Right kidney (tissue), 1 donor: Measurements from ENCODE around the gene RNF144A.

Source experiments
- DNase-seq: peaks from one replicate; pipeline ENCODE4 v3.0.0-alpha.2; 2016

The RNF144A gene

GRCh38 chr2:7007846-7008741 is 90.9 kb downstream of the RNF144A start:
- peak; percentile 59 for DNase-seq

DNA sequence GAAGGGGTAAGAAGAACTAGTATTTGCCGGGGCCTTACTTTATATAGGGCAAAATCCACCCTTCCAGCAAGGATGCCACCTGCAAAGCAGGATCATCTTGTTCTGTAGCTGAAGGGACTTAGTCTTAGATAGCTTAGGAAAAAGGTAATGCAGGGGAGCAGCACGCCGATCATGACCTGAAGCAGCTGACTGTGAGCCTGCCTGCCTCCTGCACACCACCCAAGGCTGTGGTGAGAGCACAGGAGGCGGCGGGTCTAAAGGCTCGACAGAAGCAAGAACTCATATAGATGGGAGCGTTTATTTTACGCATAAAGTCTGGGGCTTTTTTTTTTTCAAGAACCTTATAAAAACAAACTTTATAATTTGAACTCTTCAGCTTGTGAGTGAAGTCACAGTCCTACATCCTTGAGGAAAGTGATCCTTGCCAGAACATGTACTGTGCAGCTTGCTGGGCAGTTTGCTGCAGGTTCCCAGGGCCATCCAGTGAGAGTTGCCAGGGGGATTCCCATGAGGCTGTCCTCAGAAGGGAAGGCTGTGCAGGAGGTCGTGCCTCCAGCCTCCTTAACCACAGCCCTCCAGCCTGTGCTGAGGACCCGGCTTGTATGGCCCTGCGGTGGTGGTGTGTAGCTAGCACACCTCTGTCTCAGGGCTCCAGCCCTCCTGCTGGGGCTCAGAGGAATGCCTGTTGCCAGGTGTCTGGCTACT is 92.1 kb downstream of the RNF144A start:
- no peak for DNase-seq

GRCh38 chr2:7010391-7011054 is 93.3 kb downstream of the RNF144A start:
- no peak for DNase-seq

- DNase-seq: no peak
Observed at GRCh38 chr2:7011356-7012083, 94.3 kb downstream of the RNF144A start.

DNA sequence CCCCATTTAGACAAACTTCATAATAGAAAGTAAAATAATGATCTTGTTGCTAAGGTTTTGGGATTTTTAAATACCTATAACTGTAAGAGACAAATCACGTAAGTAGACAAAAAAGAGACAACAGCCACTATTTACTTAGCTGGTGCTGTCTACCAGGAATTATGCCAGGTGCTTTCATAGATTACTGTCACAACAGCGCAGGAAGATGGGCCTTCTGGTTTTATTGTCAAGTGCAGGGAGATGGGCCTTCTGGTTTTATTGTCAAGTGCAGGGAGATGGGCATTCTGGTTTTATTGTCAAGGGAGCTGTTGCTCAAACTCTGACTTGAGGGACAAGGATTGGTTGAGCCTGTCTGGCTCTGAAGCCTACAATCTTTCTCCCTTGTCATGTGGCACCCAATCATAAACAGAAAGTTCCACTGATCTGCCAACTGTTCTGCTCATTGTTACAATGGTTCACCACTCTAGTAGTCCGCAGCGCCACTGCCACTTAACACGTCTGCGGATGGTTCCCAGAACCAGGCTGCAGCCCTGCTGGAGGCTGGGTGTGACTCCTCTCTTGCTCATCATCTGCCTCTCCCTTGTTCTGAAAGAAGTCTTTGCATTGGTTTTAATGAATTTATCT is 95.0 kb downstream of the RNF144A start:
- DNase-seq: no peak

DNA sequence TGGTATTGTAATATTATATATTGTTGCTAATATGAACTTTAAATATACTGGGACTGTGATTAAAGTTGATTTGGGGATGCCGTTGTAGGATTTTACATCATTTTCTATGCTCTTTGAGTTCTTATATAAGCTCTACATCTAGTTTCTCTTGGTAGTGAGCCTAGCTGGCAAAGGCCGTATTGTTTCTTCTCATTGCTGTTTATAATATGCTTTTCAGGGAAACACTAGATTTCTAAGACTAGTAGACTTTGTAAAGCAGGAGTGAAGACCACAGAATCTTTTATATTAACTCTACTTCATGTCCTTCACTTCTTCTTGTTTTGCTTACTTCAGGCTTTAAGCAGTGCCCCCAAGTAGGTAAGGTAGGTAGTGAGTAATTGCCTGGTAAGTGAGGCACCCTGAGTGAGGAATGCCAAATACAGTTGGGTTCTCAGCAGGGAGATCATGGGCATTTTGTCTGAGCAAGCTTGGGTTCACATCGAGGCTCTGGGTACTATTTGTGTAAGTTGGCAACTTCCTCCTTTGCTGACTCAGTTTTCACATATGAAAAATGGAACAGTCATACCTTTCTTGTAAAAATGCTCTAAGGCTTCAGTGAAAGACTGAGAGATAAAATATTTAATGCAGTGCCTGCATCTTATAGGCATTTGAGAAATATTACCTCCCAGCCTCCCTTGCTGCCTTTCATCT is 96.4 kb downstream of the RNF144A start:
- no peak for DNase-seq

- DNase-seq: no peak
Observed at GRCh38 chr2:7014174-7014640, 97.0 kb downstream of the RNF144A start.

GRCh38 chr2:7015007-7015950 is 98.1 kb downstream of the RNF144A start:
- peak; percentile 32 for DNase-seq

DNA sequence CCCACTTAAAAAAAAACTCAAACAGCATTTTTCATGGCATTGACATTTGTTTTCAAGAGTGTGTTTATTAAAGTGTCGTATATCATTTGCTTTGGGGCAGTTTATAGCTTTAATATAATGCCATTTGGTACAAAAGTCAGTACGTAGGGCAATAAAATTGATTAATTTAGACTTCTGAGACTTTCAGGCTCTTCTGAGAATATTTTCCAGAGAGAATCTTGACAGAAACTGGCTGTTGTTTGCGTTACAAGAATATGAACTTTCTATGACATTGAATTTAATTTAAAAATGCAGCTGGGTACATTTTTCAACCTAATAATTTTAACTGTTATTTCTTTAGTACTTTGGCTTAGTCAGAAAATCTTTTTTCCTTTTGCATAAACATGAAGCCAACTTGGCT is 98.9 kb downstream of the RNF144A start:
- DNase-seq: no peak

DNA sequence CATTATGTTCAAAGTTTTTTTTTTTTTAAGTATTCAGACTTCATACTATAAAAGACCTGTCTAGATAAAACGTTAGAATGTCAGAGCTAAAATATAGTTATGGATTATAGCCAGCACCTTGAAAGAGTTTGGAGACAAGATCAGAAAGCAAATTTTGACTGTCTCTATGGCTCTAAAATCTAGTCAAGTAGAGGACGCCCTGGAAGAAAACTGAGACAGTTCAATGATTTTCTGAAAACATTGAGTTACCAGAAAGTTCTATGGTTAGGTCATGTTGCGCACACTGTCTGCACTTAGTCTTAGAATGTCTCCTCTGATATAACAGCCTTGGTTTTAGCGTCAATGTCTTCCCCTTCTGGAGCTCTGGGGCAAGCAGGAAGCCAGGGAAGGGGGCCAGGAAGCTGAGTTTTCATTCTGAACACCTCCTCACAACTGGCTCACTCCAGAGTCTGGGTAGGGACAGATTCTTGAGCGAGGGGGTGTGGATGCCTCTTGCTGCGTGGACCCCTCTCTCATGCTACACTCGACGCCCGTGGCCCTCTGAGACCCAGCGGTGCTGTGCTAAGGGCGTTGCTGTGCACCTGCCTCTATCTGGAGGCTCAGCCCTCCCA is 99.5 kb downstream of the RNF144A start:
- DNase-seq: no peak

DNA sequence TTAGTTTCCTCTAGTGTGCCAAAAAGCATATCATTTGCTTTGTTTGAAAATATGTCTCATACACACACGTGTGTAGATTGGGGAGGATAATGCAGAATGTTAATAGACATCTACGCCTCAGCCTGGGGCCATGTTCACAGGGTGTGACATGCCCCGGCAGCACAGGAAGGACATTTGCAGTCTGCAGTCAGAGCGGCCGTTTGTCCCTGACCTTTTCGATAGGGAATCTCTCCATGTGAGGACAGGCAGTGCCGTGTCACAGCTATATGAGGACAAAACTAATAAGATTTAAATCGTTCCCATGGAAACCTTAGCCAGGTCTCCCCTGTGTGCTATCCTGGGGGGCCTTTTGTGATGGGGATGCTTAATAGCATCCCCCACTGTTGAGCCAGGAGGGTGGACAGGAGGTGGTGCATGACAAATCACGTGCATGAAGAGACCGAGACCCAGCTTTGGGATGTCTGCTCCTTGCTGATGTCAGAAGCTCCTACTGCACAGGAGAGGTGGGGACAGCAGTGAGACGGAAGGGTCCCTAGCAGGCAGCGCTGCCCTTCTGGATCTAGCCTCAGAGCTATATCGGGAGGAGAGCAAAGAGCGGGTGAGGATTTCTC is 100.6 kb downstream of the RNF144A start:
- no peak for DNase-seq

GRCh38 chr2:7018282-7018701 is 101.1 kb downstream of the RNF144A start:
- no peak for DNase-seq

- no peak for DNase-seq
Observed at GRCh38 chr2:7018767-7019166, 101.6 kb downstream of the RNF144A start.

GRCh38 chr2:7019191-7019590 is 102.0 kb downstream of the RNF144A start:
- no peak for DNase-seq

- DNase-seq: no peak
Observed at GRCh38 chr2:7020059-7020458, 102.8 kb downstream of the RNF144A start.

DNA sequence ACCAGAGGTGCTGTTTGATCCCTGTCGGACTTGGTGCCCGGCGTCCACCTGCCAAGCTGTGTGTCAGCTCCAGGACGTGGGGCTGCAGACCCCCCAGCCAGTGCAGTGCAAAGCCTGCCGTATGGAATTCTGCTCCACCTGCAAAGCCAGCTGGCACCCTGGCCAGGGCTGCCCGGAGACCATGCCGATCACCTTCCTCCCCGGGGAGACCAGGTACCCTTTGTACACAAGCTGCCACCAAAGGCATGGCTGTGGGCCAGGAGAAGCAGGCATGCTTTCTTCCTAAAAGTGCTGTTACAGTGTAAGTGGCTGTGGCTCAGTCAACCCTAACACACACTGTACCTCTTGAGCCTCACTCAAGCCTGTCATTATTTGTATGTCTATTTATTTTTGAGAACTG is 103.3 kb downstream of the RNF144A start:
- DNase-seq: no peak

- no peak for DNase-seq
Observed at GRCh38 chr2:7020939-7021470, 103.8 kb downstream of the RNF144A start.

DNA sequence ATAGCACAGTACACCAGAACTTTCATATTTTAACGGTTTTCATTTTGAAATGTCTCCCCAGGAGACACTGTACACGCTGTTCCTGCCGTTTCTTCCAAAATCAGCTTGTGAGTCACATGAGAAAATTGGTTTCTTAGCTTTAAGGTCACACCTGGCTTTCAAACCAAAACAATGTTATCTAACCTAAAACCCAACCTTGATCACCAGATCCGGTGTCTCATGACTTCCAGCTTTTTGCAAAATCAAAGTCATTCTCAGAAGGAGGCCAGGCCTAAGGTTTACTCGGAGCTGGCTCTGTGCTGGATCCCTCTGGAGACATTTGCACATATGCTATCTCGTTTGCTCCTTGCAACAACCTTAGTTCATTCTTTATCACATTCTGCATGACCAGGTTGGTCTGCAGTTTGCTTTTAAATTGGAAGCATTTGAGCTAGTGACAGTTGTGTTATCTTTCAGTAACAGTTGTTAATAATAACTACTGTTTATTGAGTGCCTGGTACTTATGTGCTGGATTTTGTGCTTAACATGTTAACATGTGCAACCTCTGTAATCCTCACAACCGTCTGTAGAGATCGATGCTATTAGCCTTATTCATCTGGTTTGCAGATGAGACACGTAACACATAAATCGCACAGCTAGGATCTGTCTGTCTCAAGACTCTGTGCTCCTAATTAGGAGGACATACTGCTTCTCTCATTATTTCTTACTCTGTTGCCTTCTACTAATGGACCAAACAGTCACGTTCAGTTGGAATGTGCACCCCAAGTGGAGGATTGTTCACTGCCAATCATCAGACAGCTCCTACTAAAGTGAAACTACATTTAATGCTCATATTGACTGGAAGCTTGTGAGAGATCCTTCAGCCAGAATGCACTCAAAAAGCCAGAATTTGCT is 105.5 kb downstream of the RNF144A start:
- no peak for DNase-seq
